Vagina (tissue), 2 donors: Measurements from ENCODE around the gene ATP2B2.

ENCODE experiments used
- CTCF ChIP-seq, 3 experiments: fragments of 450-650 bp in 2 of 3; fragments of 200-600 bp in 1 of 3; sonication (generic) in 1 of 3; IDR thresholded peaks; one replicate each; pipeline ENCODE4 v1.5.1; 2017 to 2019; ENCODE audit warnings: antibody characterized with exemption in 3 of 3, mild to moderate bottlenecking in 2 of 3, moderate library complexity in 2 of 3
- POLR2AphosphoS5 ChIP-seq, 2 donors: sonication (generic); formaldehyde crosslinking; IDR thresholded peaks; one replicate each; pipeline ENCODE4 v1.9.0; 2017; ENCODE audit warnings: antibody characterized with exemption in 2 of 2, mild to moderate bottlenecking in 2 of 2, low read depth in 1 of 2; ENCODE audit not compliant: insufficient read depth in 1 of 2

GRCh38 chr3:10288575-10288960 is 216.8 kb downstream of the ATP2B2 start:
- no peak for TF ChIP-seq POLR2AphosphoS5 (IDR thresholded peaks at IDR 0.05; ENCODE audit: insufficient read depth in 1 of 2, low read depth in 1 of 2)
- no peak for TF ChIP-seq CTCF (IDR thresholded peaks at IDR 0.05)
